ENCODE data around the gene PLA2G5. TPM values are rescaled to one million over a fixed set of nuclear protein-coding genes. Genes with fewer than 3 reads are reported as not detected.

PLA2G5 gene
- total RNA-seq, 2 experiments from 2014 or later = not detected

DNA sequence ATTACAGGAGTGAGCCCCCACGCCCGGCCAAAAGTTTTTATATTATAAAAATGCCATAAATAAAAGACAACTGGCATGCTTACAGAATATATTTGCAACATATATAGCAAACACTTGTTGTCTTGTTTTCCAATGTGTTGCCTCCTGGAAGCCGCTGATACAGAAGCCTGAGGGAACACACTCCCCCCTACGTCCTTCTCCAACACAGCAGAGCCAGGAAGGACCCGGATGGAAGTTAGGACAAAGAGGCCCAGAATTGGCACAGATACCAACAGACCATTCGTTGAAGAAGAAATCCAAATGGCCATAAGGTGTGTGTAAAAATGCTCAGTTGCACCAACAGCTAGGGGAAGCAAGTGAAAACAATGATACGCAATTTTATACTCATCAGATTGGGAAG lies 1.3 kb upstream of the PLA2G5 start:
- H3K27ac Mint-ChIP-seq = no peak overlapping the region
- H3K36me3 Mint-ChIP-seq (ENCODE audit: low read depth) = no peaks in the 10 kb centered on the region
- intact Hi-C loops (cut with DNase I, micrococcal nuclease) = no loop called here
- DNase-seq (no peak), ATAC-seq (no peak)
- H3K4me1 Mint-ChIP-seq = no peaks in the 10 kb centered on the region
- no peak overlapping the region for H3K4me3 Mint-ChIP-seq
- ChIA-PET POLR2A (no interaction called here), CTCF (no interaction called here)
- no peaks in the 10 kb centered on the region for H3K9me3 Mint-ChIP-seq (ENCODE audit: low read depth)
- no peaks in the 10 kb centered on the region for H3K27me3 Mint-ChIP-seq

DNA sequence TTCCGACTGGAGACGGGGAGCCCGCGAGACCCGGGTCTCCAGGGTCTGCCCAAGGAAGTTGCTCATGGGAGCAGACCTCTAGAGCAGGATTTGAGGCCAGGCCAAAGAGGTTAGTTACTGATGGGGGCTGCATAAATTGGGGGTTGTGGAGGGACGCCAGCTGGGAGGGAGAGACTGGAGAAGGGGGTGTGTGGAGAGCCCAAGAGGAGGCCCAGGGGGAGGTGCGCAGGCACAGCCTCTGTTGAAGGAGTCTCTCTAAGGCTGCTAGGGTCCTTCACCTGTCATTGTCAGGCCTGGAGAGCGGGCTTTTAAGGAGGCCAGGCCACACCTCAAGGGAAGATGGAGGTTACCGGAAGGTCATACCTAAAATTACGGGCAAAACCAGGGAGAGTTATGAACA lies 363 bp downstream of the PLA2G5 start:
- Mint-ChIP-seq H3K36me3 (ENCODE audit: low read depth) (no peaks in the 10 kb centered on the region), H3K4me1 (no peaks in the 10 kb centered on the region), H3K4me3 (no peak overlapping the region), H3K27ac (no peak overlapping the region), H3K27me3 (no peaks in the 10 kb centered on the region), H3K9me3 (ENCODE audit: low read depth) (no peaks in the 10 kb centered on the region)
- ATAC-seq = no peak
- CTCF ChIA-PET = no interaction called here
- intact Hi-C loops (cut with DNase I, micrococcal nuclease) = no loop called here
- POLR2A ChIA-PET = no interaction called here
- no peak for DNase-seq

DNA sequence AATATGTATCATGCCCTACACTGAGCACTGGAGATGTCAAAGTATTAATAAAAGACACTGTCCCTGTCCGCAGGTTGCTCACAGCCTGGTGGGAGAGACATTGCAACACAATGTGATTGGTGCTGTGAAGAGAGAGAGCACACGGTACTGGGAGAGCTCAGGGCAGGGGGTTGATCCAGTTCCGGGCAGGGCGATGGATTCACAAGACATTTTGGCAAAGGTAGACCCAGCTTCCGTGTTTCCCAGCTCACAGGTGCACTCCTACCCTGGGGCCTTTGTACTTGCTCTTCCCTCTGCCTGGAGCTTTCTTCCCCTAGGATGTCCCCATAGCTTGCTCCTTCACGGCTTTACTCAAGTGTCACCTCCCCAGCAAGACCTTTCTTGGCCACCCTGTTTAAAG lies 1.4 kb downstream of the PLA2G5 start:
- no peak overlapping the region for H3K4me3 Mint-ChIP-seq
- H3K4me1 Mint-ChIP-seq = no peaks in the 10 kb centered on the region
- ATAC-seq = no peak
- no peak for DNase-seq
- no peak overlapping the region for H3K27ac Mint-ChIP-seq
- intact Hi-C loops (cut with DNase I, micrococcal nuclease) = no loop called here
- no peaks in the 10 kb centered on the region for H3K27me3 Mint-ChIP-seq
- ChIA-PET CTCF (no interaction called here), POLR2A (interaction anchor here (0.6 kb wide), 1 partner anchor 16 kb away, joined by 3 read pairs; no protein-coding TSS in a partner anchor)
- H3K9me3 Mint-ChIP-seq (ENCODE audit: low read depth) = no peaks in the 10 kb centered on the region
- H3K36me3 Mint-ChIP-seq (ENCODE audit: low read depth) = no peaks in the 10 kb centered on the region

DNA sequence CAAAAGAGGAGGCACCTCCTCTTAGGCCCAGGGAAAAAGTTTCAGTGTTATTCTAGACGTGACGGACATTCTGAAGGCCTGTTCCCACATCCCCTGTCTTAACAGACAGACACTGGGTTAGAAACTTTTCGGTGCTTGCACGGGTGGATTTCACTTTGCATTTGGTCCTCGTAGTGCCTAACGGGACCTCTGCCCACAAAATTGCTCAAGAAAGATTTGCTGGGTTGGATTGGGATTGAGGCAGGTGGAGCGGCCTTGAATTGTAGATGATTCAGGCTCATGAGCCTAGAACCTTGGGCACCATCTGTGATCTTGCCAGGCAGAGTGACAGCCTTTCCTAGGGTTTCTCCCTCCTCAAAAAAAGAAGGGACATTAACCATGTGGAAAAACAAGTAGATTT lies 2.8 kb downstream of the PLA2G5 start:
- H3K27ac Mint-ChIP-seq = no peak overlapping the region
- no peaks in the 10 kb centered on the region for H3K4me1 Mint-ChIP-seq
- H3K9me3 Mint-ChIP-seq (ENCODE audit: low read depth) = no peaks in the 10 kb centered on the region
- CTCF ChIA-PET = no interaction called here
- no peaks in the 10 kb centered on the region for H3K36me3 Mint-ChIP-seq (ENCODE audit: low read depth)
- DNase-seq = no peak
- intact Hi-C loops (cut with DNase I, micrococcal nuclease) = loop anchor here in 1 of 2 experiments (1.0 kb wide), 1 partner anchor 24 kb away; no protein-coding TSS in a partner anchor
- H3K4me3 Mint-ChIP-seq = no peak overlapping the region
- H3K27me3 Mint-ChIP-seq = peaks cover 6% of the 10 kb centered on the region
- POLR2A ChIA-PET = no interaction called here
- ATAC-seq = no peak

DNA sequence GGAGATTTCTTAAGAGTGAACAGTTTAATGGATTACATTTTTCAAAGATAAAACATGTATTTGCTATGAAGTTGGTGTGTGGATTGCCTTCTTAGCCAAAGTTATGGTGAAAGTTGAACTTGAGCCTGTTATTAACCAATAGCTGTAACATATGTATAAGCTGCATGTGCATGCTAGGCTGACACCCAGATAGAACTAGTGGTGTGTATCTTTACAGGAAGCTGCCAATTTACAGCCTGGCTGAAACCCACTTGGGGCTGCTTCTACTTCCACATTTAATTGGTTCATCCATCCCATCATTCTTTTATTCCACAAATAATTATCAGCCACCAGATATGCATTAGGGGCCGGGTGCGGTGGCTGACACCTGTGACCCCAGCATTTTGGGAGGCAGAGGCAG lies 3.3 kb downstream of the PLA2G5 start:
- no peak overlapping the region for H3K4me3 Mint-ChIP-seq
- intact Hi-C loops (cut with DNase I, micrococcal nuclease) = no loop called here
- no peak overlapping the region for H3K27ac Mint-ChIP-seq
- ChIA-PET CTCF (no interaction called here), POLR2A (no interaction called here)
- peaks cover 5% of the 10 kb centered on the region for H3K4me1 Mint-ChIP-seq
- no peaks in the 10 kb centered on the region for H3K9me3 Mint-ChIP-seq (ENCODE audit: low read depth)
- peaks cover 11% of the 10 kb centered on the region for H3K27me3 Mint-ChIP-seq
- no peaks in the 10 kb centered on the region for H3K36me3 Mint-ChIP-seq (ENCODE audit: low read depth)
- DNase-seq (no peak), ATAC-seq (no peak)

DNA sequence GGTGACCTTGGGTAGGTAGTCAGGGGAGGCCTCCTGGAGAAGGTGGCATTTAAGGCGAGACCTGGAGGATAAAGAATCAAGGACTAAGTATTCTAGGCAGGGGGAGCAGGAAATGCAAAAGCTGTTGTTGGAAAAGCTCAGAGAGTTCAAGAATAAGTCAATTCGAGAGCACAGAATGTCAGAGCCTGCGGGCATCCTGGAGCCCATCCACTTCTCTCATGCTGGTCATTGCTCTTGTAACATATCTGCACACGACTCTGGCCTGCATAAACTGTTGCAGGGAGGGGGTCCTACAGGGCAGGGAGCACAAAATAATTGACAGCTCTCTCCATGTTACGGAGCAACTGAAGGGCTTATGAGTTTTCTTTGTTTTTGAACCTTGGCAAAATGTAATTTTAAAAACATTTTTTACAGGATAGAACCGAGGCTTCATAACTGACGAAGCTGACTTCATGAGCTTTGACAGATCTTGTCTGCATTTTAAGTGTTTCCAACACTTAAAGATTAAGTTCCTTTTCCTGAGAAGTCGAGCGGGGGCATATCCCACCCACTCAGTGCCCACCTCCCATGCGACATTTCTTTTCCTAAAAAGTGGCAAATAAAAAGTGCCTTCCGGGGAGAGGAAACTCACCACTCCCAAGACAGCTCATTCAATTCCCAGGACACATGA lies 4.2 kb downstream of the PLA2G5 start:
- Mint-ChIP-seq H3K9me3 (ENCODE audit: low read depth) (no peaks in the 10 kb centered on the region), H3K4me3 (no peak overlapping the region), H3K27ac (no peak overlapping the region), H3K36me3 (ENCODE audit: low read depth) (no peaks in the 10 kb centered on the region), H3K27me3 (peaks cover 14% of the 10 kb centered on the region), H3K4me1 (peaks cover 8% of the 10 kb centered on the region)
- POLR2A ChIA-PET = no interaction called here
- intact Hi-C loops (cut with DNase I, micrococcal nuclease) = no loop called here
- DNase-seq (no peak), ATAC-seq (no peak)
- CTCF ChIA-PET = no interaction called here

DNA sequence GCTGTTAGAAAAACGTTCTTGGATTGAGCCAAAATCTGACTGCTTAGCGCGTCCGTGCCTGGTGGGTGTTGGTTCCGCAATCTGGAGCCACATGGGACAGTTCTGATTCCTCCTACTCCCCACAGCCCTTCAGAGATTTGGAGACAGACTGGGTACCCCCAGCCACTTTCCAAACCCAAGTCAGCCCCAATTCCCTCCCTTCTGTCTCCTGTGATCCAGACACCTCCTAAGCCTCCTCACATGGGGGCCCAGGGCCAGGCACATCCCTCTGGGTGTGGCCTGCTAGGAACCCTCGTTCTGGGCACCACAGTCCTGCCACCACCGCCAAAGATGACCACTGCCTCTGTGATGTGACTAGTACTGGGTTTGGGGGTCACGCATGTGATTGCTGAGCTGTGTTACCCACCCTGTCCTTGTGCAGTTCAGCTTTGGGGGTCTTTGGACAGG lies 4.8 kb downstream of the PLA2G5 start:
- ATAC-seq (no peak), DNase-seq (no peak)
- H3K27me3 Mint-ChIP-seq = peaks cover 15% of the 10 kb centered on the region
- H3K4me3 Mint-ChIP-seq = no peak overlapping the region
- H3K4me1 Mint-ChIP-seq = peaks cover 8% of the 10 kb centered on the region
- H3K9me3 Mint-ChIP-seq (ENCODE audit: low read depth) = no peaks in the 10 kb centered on the region
- H3K27ac Mint-ChIP-seq = no peak overlapping the region
- H3K36me3 Mint-ChIP-seq (ENCODE audit: low read depth) = no peaks in the 10 kb centered on the region
- ChIA-PET CTCF (no interaction called here), POLR2A (no interaction called here)
- intact Hi-C loops (cut with DNase I, micrococcal nuclease) = no loop called here

DNA sequence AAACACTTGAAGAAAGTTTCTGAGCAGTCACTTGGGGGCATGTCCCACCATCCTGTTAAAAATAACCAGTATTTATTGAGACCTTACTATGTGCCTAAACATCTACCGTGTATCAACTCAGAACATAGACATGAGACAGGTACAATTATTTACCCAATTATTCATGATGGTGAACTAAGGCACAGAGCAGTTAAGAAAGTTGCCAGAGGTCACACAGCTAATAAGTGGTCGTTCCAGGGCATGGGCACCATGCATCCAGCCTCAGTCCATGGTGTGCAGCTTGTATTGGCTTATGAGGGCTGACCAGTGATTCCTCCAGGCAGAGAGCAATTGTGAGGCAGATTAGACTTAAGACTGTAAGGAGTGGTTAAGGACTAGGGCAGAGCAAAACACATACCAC lies 5.4 kb downstream of the PLA2G5 start:
- H3K27me3 Mint-ChIP-seq = peaks cover 16% of the 10 kb centered on the region
- no peak for ATAC-seq
- peaks cover 8% of the 10 kb centered on the region for H3K4me1 Mint-ChIP-seq
- intact Hi-C loops (cut with DNase I, micrococcal nuclease) = no loop called here
- no peaks in the 10 kb centered on the region for H3K9me3 Mint-ChIP-seq (ENCODE audit: low read depth)
- H3K4me3 Mint-ChIP-seq = no peak overlapping the region
- no peak for DNase-seq
- no peaks in the 10 kb centered on the region for H3K36me3 Mint-ChIP-seq (ENCODE audit: low read depth)
- no peak overlapping the region for H3K27ac Mint-ChIP-seq
- POLR2A ChIA-PET = no interaction called here
- CTCF ChIA-PET = no interaction called here

DNA sequence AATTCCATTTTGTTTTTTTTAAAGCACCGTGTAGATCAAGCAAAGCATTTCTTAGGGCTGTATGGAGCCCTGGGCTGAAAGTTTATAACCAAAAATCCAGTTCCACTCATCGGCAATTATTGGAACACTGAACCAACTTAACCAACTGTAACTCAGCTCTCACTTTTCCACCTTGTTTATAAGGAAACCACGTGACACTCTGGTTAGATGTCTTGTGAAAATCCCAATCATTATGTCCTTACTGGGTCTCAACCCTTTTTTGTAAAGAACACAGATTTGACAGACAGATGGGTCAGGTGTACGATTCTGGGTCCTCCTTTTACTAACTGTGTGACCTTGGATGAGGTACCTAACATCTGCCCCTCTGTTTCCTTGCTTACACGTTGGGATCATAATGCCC lies 6.2 kb downstream of the PLA2G5 start:
- ChIA-PET CTCF (no interaction called here), POLR2A (no interaction called here)
- Mint-ChIP-seq H3K36me3 (ENCODE audit: low read depth) (no peaks in the 10 kb centered on the region), H3K9me3 (ENCODE audit: low read depth) (no peaks in the 10 kb centered on the region), H3K4me3 (no peak overlapping the region), H3K27ac (no peak overlapping the region), H3K27me3 (peaks cover 20% of the 10 kb centered on the region), H3K4me1 (peaks cover 10% of the 10 kb centered on the region)
- no peak for DNase-seq
- intact Hi-C loops (cut with DNase I, micrococcal nuclease) = no loop called here
- ATAC-seq = no peak

DNA sequence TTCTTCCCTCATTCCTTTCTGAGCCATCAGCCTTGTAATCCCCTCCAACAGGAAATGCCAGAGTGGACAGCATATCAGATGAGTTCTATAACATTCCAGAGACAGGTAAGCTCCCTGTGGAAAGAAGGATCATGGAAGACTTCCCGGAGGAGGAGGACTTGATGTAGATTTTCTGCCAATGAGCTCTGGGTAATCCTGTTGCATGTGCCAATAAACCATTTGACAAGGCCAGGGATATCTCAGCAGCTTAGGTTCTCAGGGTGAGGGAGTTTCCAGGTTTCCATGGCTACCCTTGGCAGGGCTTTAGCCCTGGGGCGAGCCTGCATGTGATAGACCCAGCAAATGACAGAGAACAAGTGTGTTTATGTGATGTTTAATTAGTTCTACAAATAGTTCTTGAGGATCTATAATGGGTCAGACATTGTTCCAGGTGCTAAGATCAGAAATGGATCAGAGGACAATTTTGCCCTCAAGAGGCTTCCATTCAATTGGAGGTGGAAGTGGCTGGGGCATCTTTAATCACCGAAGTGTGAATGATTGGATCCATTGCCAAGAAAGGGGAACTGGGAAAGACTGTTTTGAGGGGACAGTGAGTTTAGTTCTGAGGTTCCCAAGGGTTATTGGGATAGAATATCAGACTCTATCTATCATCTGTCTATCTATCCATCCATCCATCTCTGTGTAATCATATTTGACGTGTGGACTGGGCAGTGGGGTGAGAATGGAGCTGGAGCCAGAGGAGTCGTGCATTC lies 6.9 kb downstream of the PLA2G5 start:
- H3K27me3 Mint-ChIP-seq = peaks cover 21% of the 10 kb centered on the region

DNA sequence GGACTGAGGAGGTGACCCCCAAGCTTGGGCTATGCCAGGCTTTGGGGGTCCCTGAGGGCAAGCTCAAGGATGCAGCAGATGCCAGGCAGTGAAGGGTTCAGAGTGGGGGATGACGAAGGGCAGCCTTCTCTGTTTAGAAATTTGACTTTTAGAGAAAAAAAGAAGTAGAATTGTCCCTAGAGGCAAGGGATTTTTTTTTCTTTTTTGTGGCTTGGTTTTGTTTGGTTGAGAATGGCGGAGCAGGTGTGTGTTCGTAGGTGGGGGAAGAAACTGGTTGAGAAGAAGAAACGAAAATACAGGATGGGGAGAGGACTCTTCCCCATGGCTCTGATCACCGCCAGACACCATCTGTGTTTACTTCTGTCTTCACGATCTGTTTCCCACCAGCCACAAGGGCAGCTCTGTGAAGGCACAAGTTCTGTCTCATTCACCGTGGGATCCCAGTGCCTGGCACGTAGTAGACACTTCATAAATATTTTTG lies 8.2 kb downstream of the PLA2G5 start:
- no peak overlapping the region for H3K4me3 Mint-ChIP-seq
- intact Hi-C loops (cut with DNase I, micrococcal nuclease) = no loop called here
- DNase-seq (no peak), ATAC-seq (no peak)
- H3K27me3 Mint-ChIP-seq = peaks cover 23% of the 10 kb centered on the region
- H3K4me1 Mint-ChIP-seq = peaks cover 11% of the 10 kb centered on the region
- POLR2A ChIA-PET = no interaction called here
- no peaks in the 10 kb centered on the region for H3K9me3 Mint-ChIP-seq (ENCODE audit: low read depth)
- no peaks in the 10 kb centered on the region for H3K36me3 Mint-ChIP-seq (ENCODE audit: low read depth)
- CTCF ChIA-PET = interaction anchor here (0.5 to 0.6 kb wide), 2 partner anchors 284 to 374 kb away, joined by 3 read pairs; no protein-coding TSS in a partner anchor
- no peak overlapping the region for H3K27ac Mint-ChIP-seq

More for the DNA sequence above, 6.9 kb downstream of the PLA2G5 start:
- intact Hi-C loops (cut with DNase I, micrococcal nuclease) = no loop called here
- DNase-seq (no peak), ATAC-seq (no peak)
- Mint-ChIP-seq H3K4me1 (peaks cover 11% of the 10 kb centered on the region), H3K27ac (no peak overlapping the region), H3K36me3 (ENCODE audit: low read depth) (no peaks in the 10 kb centered on the region), H3K4me3 (no peak overlapping the region), H3K9me3 (ENCODE audit: low read depth) (no peaks in the 10 kb centered on the region)
- ChIA-PET CTCF (no interaction called here), POLR2A (no interaction called here)

DNA sequence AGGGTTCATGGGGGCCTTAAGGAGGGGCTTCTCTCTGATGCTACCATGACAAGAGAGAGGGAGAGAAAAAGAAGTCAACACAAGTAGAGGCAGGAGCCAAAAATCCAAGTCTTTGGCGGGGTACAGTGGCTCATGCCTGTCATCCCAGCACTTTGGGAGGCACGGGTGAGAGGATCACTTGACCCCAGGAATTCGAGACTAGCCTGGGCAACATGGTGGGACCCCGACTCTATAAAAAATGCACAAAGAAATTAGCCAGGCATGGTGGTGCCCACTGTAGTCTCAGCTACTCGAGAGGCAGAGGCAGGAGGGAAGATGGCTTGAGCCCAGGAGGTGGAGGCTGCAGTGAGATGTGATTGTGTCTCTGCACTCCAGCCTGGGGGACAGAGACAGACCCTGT lies 8.7 kb downstream of the PLA2G5 start:
- DNase-seq (no peak), ATAC-seq (no peak)
- H3K27ac Mint-ChIP-seq = no peak overlapping the region
- peaks cover 23% of the 10 kb centered on the region for H3K27me3 Mint-ChIP-seq
- H3K36me3 Mint-ChIP-seq (ENCODE audit: low read depth) = no peaks in the 10 kb centered on the region
- no peaks in the 10 kb centered on the region for H3K9me3 Mint-ChIP-seq (ENCODE audit: low read depth)
- H3K4me1 Mint-ChIP-seq = peaks cover 11% of the 10 kb centered on the region
- intact Hi-C loops (cut with DNase I, micrococcal nuclease) = no loop called here
- no peak overlapping the region for H3K4me3 Mint-ChIP-seq
- ChIA-PET POLR2A (no interaction called here), CTCF (interaction anchor here (0.6 kb wide), 1 partner anchor 284 kb away, joined by 3 read pairs; no protein-coding TSS in a partner anchor)
